C4-2B (cell line): ENCODE results near the gene DLG2.

Experiments used
- ZFX ChIP-seq: fragments of 450-650 bp; IDR thresholded peaks from 2 replicates; pipeline ENCODE4 v1.6.1; 2017
- TF ChIP-seq, protein P1 (sequence below): fragments of 450-650 bp; conservative IDR thresholded peaks from 2 replicates; pipeline ENCODE4 v1.5.1; 2017; ENCODE audit warnings: mild to moderate bottlenecking

DNA sequence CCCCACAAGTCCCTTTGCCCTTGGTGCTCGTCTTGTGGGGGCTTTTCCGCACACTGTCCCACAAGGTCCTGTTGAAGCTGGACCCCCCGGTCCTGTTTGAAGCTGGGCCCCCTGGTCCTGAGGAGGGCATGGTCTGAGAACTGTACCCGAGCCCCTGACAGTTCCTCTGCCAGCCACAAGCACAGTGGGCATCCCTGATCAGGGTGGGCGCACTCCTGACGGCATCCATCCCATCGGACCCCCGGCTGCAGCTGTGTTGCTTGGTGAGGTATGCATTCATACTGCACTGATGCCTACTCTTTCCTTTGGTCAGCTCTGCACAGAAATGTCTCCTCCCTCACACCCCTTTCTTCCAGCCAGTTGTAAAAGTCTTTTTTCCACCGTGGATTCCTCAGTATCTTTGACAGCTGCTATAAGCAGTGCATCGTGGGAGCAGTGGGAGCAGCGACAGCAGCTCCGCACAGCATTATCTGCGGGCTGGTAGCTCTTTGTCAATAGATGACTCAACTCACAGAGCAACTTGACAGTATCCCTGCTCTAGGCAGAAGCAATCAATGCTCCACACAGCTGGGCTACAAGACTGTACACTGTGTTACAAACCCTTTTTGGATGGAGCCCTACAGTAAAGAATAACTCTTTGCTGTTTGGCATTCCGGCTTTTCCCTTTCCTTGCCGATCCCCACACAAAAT is 1310.1 kb downstream of the DLG2 start:
- TF ChIP-seq, protein P1, sequence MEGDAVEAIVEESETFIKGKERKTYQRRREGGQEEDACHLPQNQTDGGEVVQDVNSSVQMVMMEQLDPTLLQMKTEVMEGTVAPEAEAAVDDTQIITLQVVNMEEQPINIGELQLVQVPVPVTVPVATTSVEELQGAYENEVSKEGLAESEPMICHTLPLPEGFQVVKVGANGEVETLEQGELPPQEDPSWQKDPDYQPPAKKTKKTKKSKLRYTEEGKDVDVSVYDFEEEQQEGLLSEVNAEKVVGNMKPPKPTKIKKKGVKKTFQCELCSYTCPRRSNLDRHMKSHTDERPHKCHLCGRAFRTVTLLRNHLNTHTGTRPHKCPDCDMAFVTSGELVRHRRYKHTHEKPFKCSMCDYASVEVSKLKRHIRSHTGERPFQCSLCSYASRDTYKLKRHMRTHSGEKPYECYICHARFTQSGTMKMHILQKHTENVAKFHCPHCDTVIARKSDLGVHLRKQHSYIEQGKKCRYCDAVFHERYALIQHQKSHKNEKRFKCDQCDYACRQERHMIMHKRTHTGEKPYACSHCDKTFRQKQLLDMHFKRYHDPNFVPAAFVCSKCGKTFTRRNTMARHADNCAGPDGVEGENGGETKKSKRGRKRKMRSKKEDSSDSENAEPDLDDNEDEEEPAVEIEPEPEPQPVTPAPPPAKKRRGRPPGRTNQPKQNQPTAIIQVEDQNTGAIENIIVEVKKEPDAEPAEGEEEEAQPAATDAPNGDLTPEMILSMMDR, result no peak
- TF ChIP-seq ZFX, result no peak
